ENCODE measurements around the gene PI3.
"Not testable (repeated sequence)": the region's sequence is repeated elsewhere in the genome, so short reads cannot be mapped to it uniquely, and the experiment has no call there.

PI3 gene

GRCh38 chr20:45174434-45175364 is at the start of gene PI3:
Gene PI3 (plus strand): TSS chr20:45174902. CDS start chr20:45174923, 21 bp downstream.
- DNase-seq, result no peak

GRCh38 chr20:45128099-45128498 is 46.6 kb upstream of the PI3 start:
- no peak for DNase-seq

- no peak for DNase-seq
These were observed 37.8 kb upstream of the PI3 start for GRCh38 chr20:45136911-45137310.

- no peak for DNase-seq
These were observed 36.0 kb upstream of the PI3 start for GRCh38 chr20:45138561-45139300.

- DNase-seq, result not testable (repeated sequence)
These were observed 34.8 kb upstream of the PI3 start for GRCh38 chr20:45139733-45140375.

- no peak for DNase-seq
These were observed 33.9 kb upstream of the PI3 start for GRCh38 chr20:45140836-45141235.

GRCh38 chr20:45149062-45149461 is 25.6 kb upstream of the PI3 start:
- DNase-seq, result no peak

- no peak for DNase-seq
These were observed 22.3 kb upstream of the PI3 start for GRCh38 chr20:45152405-45152804.

GRCh38 chr20:45153147-45153546 is 21.6 kb upstream of the PI3 start:
- no peak for DNase-seq

GRCh38 chr20:45153752-45154151 is 20.9 kb upstream of the PI3 start:
- no peak for DNase-seq

GRCh38 chr20:45154183-45154582 is 20.5 kb upstream of the PI3 start:
- no peak for DNase-seq

- not testable (repeated sequence) for DNase-seq
These were observed 19.9 kb upstream of the PI3 start for GRCh38 chr20:45154794-45155193.

- no peak for DNase-seq
These were observed 18.0 kb upstream of the PI3 start for GRCh38 chr20:45156713-45157112.

GRCh38 chr20:45157962-45158361 is 16.7 kb upstream of the PI3 start:
- DNase-seq, result no peak

GRCh38 chr20:45163083-45163803 is 11.5 kb upstream of the PI3 start:
- DNase-seq, result no peak

GRCh38 chr20:45164906-45165305 is 9.8 kb upstream of the PI3 start:
- DNase-seq, result no peak

GRCh38 chr20:45173522-45173921 is 1.2 kb upstream of the PI3 start:
- no peak for DNase-seq

GRCh38 chr20:45176526-45177267 is 2.0 kb downstream of the PI3 start:
- no peak for DNase-seq

- DNase-seq, result no peak
These were observed 4.5 kb downstream of the PI3 start for GRCh38 chr20:45179166-45179565.

GRCh38 chr20:45181639-45182038 is 6.9 kb downstream of the PI3 start:
- no peak for DNase-seq

- no peak for DNase-seq
These were observed 8.4 kb downstream of the PI3 start for GRCh38 chr20:45183084-45183483.

GRCh38 chr20:45187693-45188092 is 13.0 kb downstream of the PI3 start:
- no peak for DNase-seq
